ENCODE results near the gene IQCN. TPM values are rescaled to one million over a fixed set of nuclear protein-coding genes. Genes with fewer than 3 reads are reported as not detected.

The IQCN gene
- total RNA-seq, 4 donors from 2014 or later, result 0.23 to 3.1 (median 0.96) TPM

DNA sequence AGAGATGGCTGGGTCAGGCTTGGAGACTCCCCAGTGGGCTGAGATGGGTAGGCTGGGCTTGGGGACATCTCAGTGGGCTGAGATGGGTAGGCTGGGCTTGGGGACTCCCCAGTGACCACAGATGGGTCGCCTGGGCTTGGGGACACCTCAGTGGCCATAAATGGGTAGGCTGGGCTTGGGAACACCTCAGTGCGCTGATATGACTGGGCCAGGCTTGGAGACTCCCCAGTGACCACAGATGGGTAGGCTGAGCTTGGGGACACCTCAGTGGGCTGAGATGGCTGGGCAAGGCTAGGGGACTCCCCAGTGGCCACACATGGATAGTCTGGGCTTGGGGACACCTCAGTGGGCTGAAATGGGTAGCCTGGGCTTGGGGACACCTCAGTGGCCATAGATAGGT lies 12.8 kb downstream of the IQCN start:
- intact Hi-C loops (cut with DNase I), result no loop called here
- no peak for DNase-seq
- Histone ChIP-seq H3K4me3 (no peak overlapping the region), H3K9me3 (no peaks in the 10 kb centered on the region), H3K4me1 (no peaks in the 10 kb centered on the region), H3K27me3 (no peaks in the 10 kb centered on the region), H3K36me3 (peaks cover 4 to 44% (median 7%) of the 10 kb centered on the region in 3 donors), H3K27ac (no peak overlapping the region)
- no CpG with 5 or more reads among the region's 2 CpGs for WGBS, 2 donors
- TF ChIP-seq, protein P1, sequence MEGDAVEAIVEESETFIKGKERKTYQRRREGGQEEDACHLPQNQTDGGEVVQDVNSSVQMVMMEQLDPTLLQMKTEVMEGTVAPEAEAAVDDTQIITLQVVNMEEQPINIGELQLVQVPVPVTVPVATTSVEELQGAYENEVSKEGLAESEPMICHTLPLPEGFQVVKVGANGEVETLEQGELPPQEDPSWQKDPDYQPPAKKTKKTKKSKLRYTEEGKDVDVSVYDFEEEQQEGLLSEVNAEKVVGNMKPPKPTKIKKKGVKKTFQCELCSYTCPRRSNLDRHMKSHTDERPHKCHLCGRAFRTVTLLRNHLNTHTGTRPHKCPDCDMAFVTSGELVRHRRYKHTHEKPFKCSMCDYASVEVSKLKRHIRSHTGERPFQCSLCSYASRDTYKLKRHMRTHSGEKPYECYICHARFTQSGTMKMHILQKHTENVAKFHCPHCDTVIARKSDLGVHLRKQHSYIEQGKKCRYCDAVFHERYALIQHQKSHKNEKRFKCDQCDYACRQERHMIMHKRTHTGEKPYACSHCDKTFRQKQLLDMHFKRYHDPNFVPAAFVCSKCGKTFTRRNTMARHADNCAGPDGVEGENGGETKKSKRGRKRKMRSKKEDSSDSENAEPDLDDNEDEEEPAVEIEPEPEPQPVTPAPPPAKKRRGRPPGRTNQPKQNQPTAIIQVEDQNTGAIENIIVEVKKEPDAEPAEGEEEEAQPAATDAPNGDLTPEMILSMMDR (IDR thresholded peaks at IDR 0.05), result no peak
- no peak for TF ChIP-seq POLR2A (IDR thresholded peaks at IDR 0.05)

DNA sequence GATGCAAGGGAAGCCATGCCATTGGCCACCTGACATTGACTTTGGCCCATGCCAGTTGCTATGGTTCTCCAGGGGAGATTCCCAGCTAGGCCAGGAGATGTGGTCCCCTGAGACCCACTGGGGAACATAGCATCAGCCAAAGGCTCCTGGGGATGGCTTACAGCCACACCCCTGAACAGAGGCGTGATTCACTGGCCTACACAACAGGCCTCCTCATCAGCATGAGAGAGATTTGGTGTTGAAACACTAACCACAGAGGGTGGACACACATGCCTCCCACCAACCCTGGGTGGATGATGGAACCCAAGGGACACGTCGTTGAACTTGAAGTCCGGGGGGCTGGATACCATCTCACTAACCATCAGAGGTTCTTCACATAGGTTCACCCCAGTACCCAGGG lies 14.4 kb downstream of the IQCN start:
- Histone ChIP-seq H3K36me3 (peaks cover 0 to 28% (median 0%) of the 10 kb centered on the region in 3 donors), H3K9me3 (no peaks in the 10 kb centered on the region), H3K27ac (no peak overlapping the region), H3K4me3 (no peak overlapping the region), H3K27me3 (peaks cover 0 to 10% (median 0%) of the 10 kb centered on the region in 4 donors), H3K4me1 (peaks cover under 1 to 10% (median 5%) of the 10 kb centered on the region in 3 donors)
- intact Hi-C loops (cut with DNase I), result loop anchor here (5.0 to 10.0 kb wide), 2 partner anchors 63 to 145 kb away; no protein-coding TSS in a partner anchor
- 96% methylated on average over 3 of the region's 4 CpGs; no CpG with 5 or more reads in 1 of the 2 donors for WGBS, 2 donors
- no peak for DNase-seq
- TF ChIP-seq, protein P1 (IDR thresholded peaks at IDR 0.05), result no peak
- TF ChIP-seq POLR2A (IDR thresholded peaks at IDR 0.05), result no peak

DNA sequence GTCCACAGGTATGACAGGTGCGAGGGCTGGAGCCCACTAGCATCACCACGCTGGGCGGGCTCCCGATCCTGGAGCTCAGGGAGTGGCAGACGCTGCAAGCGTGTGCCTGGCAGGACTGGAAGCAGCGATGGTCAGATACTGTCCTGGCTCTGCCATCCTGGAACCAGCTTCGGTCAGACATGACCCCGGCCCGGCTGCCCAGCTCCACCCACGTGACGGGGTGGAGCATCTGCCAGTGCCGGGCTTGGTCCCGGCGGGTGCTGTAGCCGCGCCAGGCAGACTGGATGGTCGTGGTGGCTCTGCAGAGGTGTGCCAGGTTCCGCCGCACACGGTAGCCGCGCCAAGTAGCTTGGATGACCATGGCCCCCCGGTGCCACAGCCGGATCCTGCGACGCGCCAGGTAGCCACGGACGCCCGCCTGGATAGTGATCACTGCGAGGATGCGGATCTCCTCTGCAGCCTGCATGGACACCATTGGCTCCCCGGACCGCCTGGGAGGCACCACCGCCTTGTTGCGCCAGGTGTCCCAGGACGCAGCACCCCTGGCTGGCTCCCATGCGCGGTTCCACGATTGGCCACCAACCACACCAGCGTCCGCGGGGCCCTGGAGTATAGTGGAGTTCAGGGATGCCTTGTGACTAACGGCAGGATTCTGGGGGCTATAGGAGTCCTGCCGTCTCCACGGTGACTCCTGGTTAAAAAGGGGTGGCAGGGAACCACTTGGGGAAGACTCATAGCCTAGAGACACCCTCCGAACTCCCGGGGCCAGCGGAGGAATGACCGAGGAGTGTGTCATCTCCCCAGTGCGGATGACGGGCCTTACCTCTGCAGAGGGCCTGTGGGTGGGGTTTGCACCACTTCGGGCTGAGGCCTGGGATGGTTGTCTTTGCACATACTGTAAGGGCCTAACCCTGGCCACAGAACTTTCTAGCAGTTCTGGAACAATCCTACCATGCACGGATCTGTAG lies 16.5 kb downstream of the IQCN start:
- WGBS, 2 donors, result 87 to 90% methylated on average over 2 to 11 of the region's 55 CpGs
- peaks cover 0 to 12% (median 0%) of the 10 kb centered on the region in 3 donors for H3K36me3 ChIP-seq
- no peak for DNase-seq
- no peaks in the 10 kb centered on the region for H3K9me3 ChIP-seq
- peaks cover 0 to 12% (median 0%) of the 10 kb centered on the region in 4 donors for H3K27me3 ChIP-seq
- no peak for TF ChIP-seq POLR2A (IDR thresholded peaks at IDR 0.05)
- H3K4me3 ChIP-seq, result no peak overlapping the region
- peaks cover 5 to 30% (median 7%) of the 10 kb centered on the region in 3 donors for H3K4me1 ChIP-seq
- intact Hi-C loops (cut with DNase I), result loop anchor here (5.0 to 10.0 kb wide), 2 partner anchors 60 to 143 kb away; no protein-coding TSS in a partner anchor
- no peak overlapping the region for H3K27ac ChIP-seq

DNA sequence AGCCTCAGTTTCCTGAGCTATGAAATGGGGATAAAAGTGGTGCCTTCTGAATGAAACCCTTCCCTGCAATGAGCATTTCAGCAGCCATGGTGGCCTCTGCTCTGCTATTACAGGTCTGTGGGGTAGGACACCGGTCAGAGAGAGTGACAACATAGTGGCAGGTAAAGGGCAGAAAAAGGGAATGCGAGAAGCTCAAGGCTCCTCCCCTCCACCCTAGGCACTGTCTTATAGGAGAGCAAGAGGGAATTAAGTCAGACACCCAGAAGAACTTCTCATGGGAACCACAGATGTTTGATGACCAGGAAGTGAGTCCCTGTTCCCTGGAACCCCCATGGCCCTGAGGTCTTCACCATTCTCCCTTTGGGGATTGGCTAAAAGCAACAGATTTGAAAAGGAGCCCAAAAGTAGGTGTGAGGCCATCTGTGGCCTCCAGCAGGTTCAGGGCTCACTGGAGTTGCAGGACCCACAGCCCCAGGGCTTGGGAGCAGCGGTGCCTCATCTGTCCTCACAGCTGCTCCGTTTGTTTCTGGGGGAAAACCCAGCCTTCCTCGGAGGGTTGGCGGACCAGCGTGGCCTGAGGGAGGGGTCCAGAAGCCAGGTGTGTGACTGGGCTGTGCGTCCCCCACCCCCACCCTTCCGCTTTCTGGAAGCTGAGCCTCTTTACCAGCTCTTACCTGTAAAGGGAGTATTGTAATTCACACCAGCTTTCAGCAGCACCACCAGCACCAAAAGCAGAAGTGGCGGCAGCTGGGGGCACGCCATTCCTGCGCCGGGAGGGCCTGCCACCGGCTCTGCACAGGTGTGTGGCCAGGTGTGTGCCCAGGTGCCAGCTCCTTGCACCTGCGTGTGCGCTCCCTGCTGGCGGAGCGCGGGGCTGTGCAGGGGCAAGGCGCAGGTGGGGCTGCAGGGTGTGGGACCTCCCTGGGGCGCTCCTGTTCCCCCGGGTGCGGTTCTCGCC lies 19.4 kb downstream of the IQCN start:
- intact Hi-C loops (cut with DNase I), result loop anchor here (5.0 to 10.0 kb wide), 2 partner anchors 58 to 140 kb away; no protein-coding TSS in a partner anchor
- WGBS, 2 donors, result 11 to 53% methylated on average over 5 to 14 of the region's 24 CpGs
- H3K27ac ChIP-seq, result peak overlapping the region in 3 of 4 donors; percentile 71 to 80 (median 75)
- H3K27me3 ChIP-seq, result peaks cover 0 to 12% (median 0%) of the 10 kb centered on the region in 4 donors
- H3K4me3 ChIP-seq, result peak overlapping the region in 3 of 4 donors; percentile 1 to 21 (median 18)
- H3K36me3 ChIP-seq, result peaks cover 0 to 12% (median 0%) of the 10 kb centered on the region in 3 donors
- H3K4me1 ChIP-seq, result peaks cover 5 to 39% (median 7%) of the 10 kb centered on the region in 3 donors
- no peak for TF ChIP-seq POLR2A (IDR thresholded peaks at IDR 0.05)
- TF ChIP-seq, protein P1 (IDR thresholded peaks at IDR 0.05), result peak in 5 of 6 experiments; percentile 11 to 64 (median 48)
- DNase-seq, result no peak
- H3K9me3 ChIP-seq, result no peaks in the 10 kb centered on the region

DNA sequence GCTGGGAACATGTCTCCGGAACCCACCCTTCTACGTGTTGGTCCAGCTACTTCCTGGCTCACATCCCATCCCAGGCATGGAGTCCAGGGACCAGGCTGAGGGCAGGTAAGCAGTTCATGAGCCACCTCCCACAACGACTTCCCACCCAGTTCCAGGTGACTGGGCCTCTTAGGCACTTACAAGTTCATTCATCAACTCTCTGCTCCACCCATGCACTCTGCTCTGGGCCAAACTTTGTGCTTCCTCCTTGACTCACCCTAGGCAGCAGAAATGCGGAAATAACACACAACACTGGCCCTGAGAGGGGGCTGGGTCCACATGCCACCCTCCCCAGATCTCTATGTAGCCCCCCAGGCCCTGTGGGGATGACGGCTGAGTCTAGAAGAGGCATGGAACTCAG lies 20.5 kb downstream of the IQCN start:
- WGBS, 2 donors, result 27% methylated on average over 3 of the region's 5 CpGs; no CpG with 5 or more reads in 1 of the 2 donors
- intact Hi-C loops (cut with DNase I), result loop anchor here (10.0 kb wide), 1 partner anchor 139 kb away; no protein-coding TSS in a partner anchor
- Histone ChIP-seq H3K27ac (peak overlapping the region; percentile 61 to 80 (median 73)), H3K36me3 (peaks cover 0 to 12% (median 0%) of the 10 kb centered on the region in 3 donors), H3K27me3 (peaks cover 0 to 12% (median 0%) of the 10 kb centered on the region in 4 donors), H3K4me1 (peaks cover 5 to 39% (median 7%) of the 10 kb centered on the region in 3 donors), H3K4me3 (no peak overlapping the region), H3K9me3 (no peaks in the 10 kb centered on the region)
- TF ChIP-seq, protein P1 (IDR thresholded peaks at IDR 0.05), result no peak
- TF ChIP-seq POLR2A (IDR thresholded peaks at IDR 0.05), result no peak
- DNase-seq, result no peak

Data from esophagus squamous epithelium (tissue), 5 donors.